K562 (cell line): ENCODE results near the gene FGGY. TPM values are rescaled to one million over a fixed set of nuclear protein-coding genes. Genes with fewer than 3 reads are reported as not detected.
A peak's percentile ranks its signal among the peaks of the same experiment; 100 is the strongest.

Source experiments
- ATAC-seq: fragments of 200-7000 bp; cut with Tn5 transposase; 3 replicates; pipeline ENCODE4 v1.9.1; 2020; ENCODE audit warnings: moderate library complexity
- BruUV-seq: library from RNA; stranded (reverse); fragments of 400-500 nt; replicated peaks from 2 replicates; lab custom pipeline; 2021; lab: Mats Ljungman, UMichigan
- CTCF ChIA-PET: fragments of 300-600 bp; formaldehyde crosslinking; extraction: SDS; loops from one replicate; lab custom pipeline; 2021; ENCODE audit warnings: low intra/inter-chr PET ratio; lab: Yijun Ruan, JAX
- POLR2A ChIA-PET: fragments of 300-600, 350-650 bp; sonication (Branson Sonifier 250); formaldehyde crosslinking; extraction: SDS; loops from one replicate; lab custom pipeline; 2021; ENCODE audit warnings: antibody characterized with exemption, inconsistent platforms; lab: Yijun Ruan, JAX
- DNase-seq, 4 experiments: peaks; one replicate each; pipeline versions ENCODE4 v3.0.0 to v3.0.0-alpha.2; 2011 to 2018; ENCODE audit warnings: low spot score in 3 of 4, mixed read lengths in 3 of 4; ENCODE audit errors: extremely low read depth in 1 of 4
- FAIRE-seq: peaks from 2 replicates; lab custom pipeline; 2011; peaks lifted over from hg19 to GRCh38; lab: Jason Lieb, UNC
- H2AFZ ChIP-seq: 2 replicates; pipeline ENCODE4 v1.6.0; 2011; ENCODE audit warnings: low read depth, low read length, control low read depth, inconsistent platforms
- H3K27ac ChIP-seq: fragments of 200-600 bp; 3 replicates; pipeline ENCODE4 v1.8.0; 2011; ENCODE audit warnings: low read depth, mild to moderate bottlenecking, control low read depth, inconsistent platforms, low read length, moderate library complexity, mixed read lengths; ENCODE audit errors: extremely low read depth
- H3K27me3 ChIP-seq, 2 experiments: fragments of 300-600 bp in 1 of 2; 2 replicates in 1 of 2; 3 replicates in 1 of 2; pipeline versions ENCODE4 v1.6.0 to v1.8.0; 2011; ENCODE audit warnings: inconsistent platforms in 2 of 2, low read length in 2 of 2, mild to moderate bottlenecking in 1 of 2, mixed read lengths in 1 of 2, moderate library complexity in 1 of 2; ENCODE audit not compliant: control insufficient read depth in 2 of 2, insufficient read depth in 2 of 2
- H3K36me3 ChIP-seq: fragments of 300-600 bp; 3 replicates; pipeline ENCODE4 v1.8.0; 2011; ENCODE audit warnings: mild to moderate bottlenecking, low read length, inconsistent platforms; ENCODE audit not compliant: control insufficient read depth, insufficient read depth
- H3K4me1 ChIP-seq, 2 experiments: fragments of 200-600 bp in 1 of 2; replicated peaks in 1 of 2; 2 replicates in 1 of 2; 3 replicates in 1 of 2; pipeline versions ENCODE4 v1.5.1 to v1.8.0; 2011; ENCODE audit warnings: inconsistent platforms in 2 of 2, low read length in 2 of 2, mild to moderate bottlenecking in 1 of 2, mixed read lengths in 1 of 2, moderate library complexity in 1 of 2; ENCODE audit not compliant: control insufficient read depth in 2 of 2, insufficient read depth in 2 of 2
- H3K4me2 ChIP-seq: 2 replicates; pipeline ENCODE4 v1.6.1; 2011; ENCODE audit warnings: low read length, control low read depth, inconsistent platforms, mixed read lengths; ENCODE audit not compliant: insufficient read depth
- H3K4me3 ChIP-seq: fragments of 200-600 bp; sonication (generic), shearing (Covaris generic); 2 replicates; pipeline ENCODE4 v1.5.1; 2016; ENCODE audit warnings: control low read depth, inconsistent platforms
- H3K79me2 ChIP-seq: fragments of 200-600 bp; 3 replicates; pipeline ENCODE4 v1.8.0; 2011; ENCODE audit warnings: low read length, inconsistent platforms; ENCODE audit not compliant: control insufficient read depth, insufficient read depth
- H3K9ac ChIP-seq, 2 experiments: 2 replicates each; pipeline versions ENCODE4 v1.6.0 to v1.6.1; 2011; ENCODE audit warnings: low read depth in 2 of 2, low read length in 2 of 2, control low read depth in 1 of 2, inconsistent platforms in 1 of 2, mild to moderate bottlenecking in 1 of 2, mixed read lengths in 1 of 2; ENCODE audit not compliant: insufficient read depth in 1 of 2
- H3K9me1 ChIP-seq: one replicate; pipeline ENCODE4 v1.6.0; 2011; ENCODE audit warnings: inconsistent platforms, mild to moderate bottlenecking, low read length, moderate library complexity; ENCODE audit not compliant: control insufficient read depth, insufficient read depth
- H3K9me3 ChIP-seq: replicated peaks from 2 replicates; pipeline ENCODE4 v1.5.1; 2011; ENCODE audit warnings: low read depth, low read length, inconsistent platforms; ENCODE audit not compliant: control insufficient read depth, insufficient read depth
- H4K20me1 ChIP-seq: replicated peaks from 2 replicates; pipeline ENCODE4 v1.6.1; 2011; ENCODE audit warnings: low read length, inconsistent platforms, mixed read lengths; ENCODE audit not compliant: control insufficient read depth, insufficient read depth
- NR2F6 ChIP-seq: fragments of 450-650 bp; formaldehyde crosslinking; IDR thresholded peaks from 2 replicates; pipeline ENCODE4 v1.4.0; 2020; ENCODE audit warnings: mild to moderate bottlenecking
- PRPF4 ChIP-seq: fragments of 200-400 bp; formaldehyde crosslinking; IDR thresholded peaks from one replicate; pipeline ENCODE4 v1.6.1; 2017; ENCODE audit warnings: low read length, low read depth, mild to moderate bottlenecking; ENCODE audit not compliant: insufficient read depth, poor library complexity, severe bottlenecking
- STAT6 ChIP-seq: sonication (generic); formaldehyde crosslinking; IDR thresholded peaks from 2 replicates; pipeline ENCODE4 v1.8.1; 2023; ENCODE audit warnings: mild to moderate bottlenecking, missing genetic modification reagents
- TFE3 ChIP-seq: fragments of 450-650 bp; formaldehyde crosslinking; IDR thresholded peaks from 2 replicates; pipeline ENCODE4 v1.4.0; 2020; ENCODE audit warnings: mild to moderate bottlenecking, mixed read lengths
- ZNF217 ChIP-seq: sonication (generic); formaldehyde crosslinking; IDR thresholded peaks from 2 replicates; pipeline ENCODE4 v1.8.0; 2022; ENCODE audit warnings: mild to moderate bottlenecking, missing genetic modification reagents
- WGBS: fragments of 100-300 bp; shearing (Covaris generic); methylation state at CpG from one replicate; pipeline ENCODE4 v1.1.6; 2016; ENCODE audit warnings: low coverage, mixed read lengths; ENCODE audit not compliant: insufficient coverage; ENCODE audit errors: missing lambda C conversion rate; 5-methylcytosine and 5-hydroxymethylcytosine counted together
- in situ Hi-C: fragments of 300-500 bp; cut with MboI; formaldehyde crosslinking; loops from 4 replicates; pipeline ENCODE4 v1.15.0; 2018; ENCODE audit warnings: inconsistent platforms, mixed read lengths
- intact Hi-C: fragments of 100-400 bp; cut with micrococcal nuclease; formaldehyde crosslinking; loops from 2 replicates; pipeline ENCODE4 v1.14.2; 2022
- polyA plus RNA-seq, 8 experiments: library from polyadenylated mRNA; depleted of rRNA in 4 of 8; stranded (reverse) in 5 of 8; unstranded in 3 of 8; fragments of >200 nt; fragmentation: Nextera tagmentation in 2 of 8; fragmentation: Illumina TruSeq in 1 of 8; extraction: Ambion mirVana in 2 of 8; extraction: Trizol in 1 of 8; gene quantifications; 2 replicates each; pipeline versions ENCODE4 v1.2.1 to v1.2.3, GENCODE V29; 2011 to 2014; ENCODE audit warnings: inconsistent platforms in 1 of 8, missing spikeins in 1 of 8
- total RNA-seq, 7 experiments: library from RNA; depleted of rRNA in 6 of 7; stranded (reverse); fragments of >200 nt in 6 of 7; fragmentation: Illumina TruSeq in 2 of 7; extraction: Trizol in 2 of 7; gene quantifications; 2 replicates each; pipeline versions ENCODE4 v1.2.1 to v1.2.3, GENCODE V29; 2011 to 2021; ENCODE audit warnings: low replicate concordance in 1 of 7

The FGGY gene
- total and polyA plus RNA-seq, 9 of the 15 experiments (the other 6 are each of a cell fraction or from before 2014, with no cell fraction given), result 9.7 to 19.2 (median 12.6) TPM

GRCh38 chr1:59452559-59452958 is 155.7 kb downstream of the FGGY start (continued):
- TF ChIP-seq STAT6 (CRISPR knock-in tag) (no peak), ZNF217 (CRISPR knock-in tag) (no peak), PRPF4 (no peak)

- Histone ChIP-seq H3K4me1 (no peaks in the 10 kb centered on the region), H4K20me1 (no peaks in the 10 kb centered on the region), H3K4me3 (no peak overlapping the region), H3K36me3 (no peaks in the 10 kb centered on the region), H3K4me2 (no peak overlapping the region), H3K9ac (no peak overlapping the region), H3K9me1 (no peaks in the 10 kb centered on the region), H3K9me3 (no peaks in the 10 kb centered on the region), H3K27me3 (no peaks in the 10 kb centered on the region), H3K79me2 (no peaks in the 10 kb centered on the region), H2AFZ (no peak overlapping the region), H3K27ac (no peak overlapping the region)
- DNase-seq (no peak), FAIRE-seq (no peak), ATAC-seq (no peak)
- intact Hi-C loops (no loop called here), in situ Hi-C loops (no loop called here)
- TF ChIP-seq TFE3 (CRISPR knock-in tag) (peak; percentile 66), NR2F6 (CRISPR knock-in tag) (no peak)
- ChIA-PET CTCF (no interaction called here), POLR2A (interaction anchor here (0.5 kb wide), 1 partner anchor 71 kb away, joined by 3 read pairs; no protein-coding TSS in a partner anchor)
- WGBS, result 6% methylated on average over 2 of the region's 2 CpGs
- BruUV-seq, result no TSS peak
Measured at GRCh38 chr1:59453297-59453968, 156.5 kb downstream of the FGGY start.
